HFF-Myc (cell line): ENCODE data around the gene FGF11.

ENCODE experiments used
- DNase-seq: peaks from one replicate; pipeline ENCODE4 v3.0.0-alpha.2; 2011; ENCODE audit warnings: low read depth; ENCODE audit errors: extremely low read depth
- H3K4me3 ChIP-seq: replicated peaks from 2 replicates; pipeline ENCODE4 v1.5.1; 2011; ENCODE audit warnings: low read depth, mild to moderate bottlenecking, control low read depth, low read length
- TF ChIP-seq, protein P1 (sequence below): IDR thresholded peaks from 2 replicates; pipeline ENCODE4 v1.5.1; 2012; ENCODE audit warnings: mild to moderate bottlenecking, low read depth, low read length, control low read depth; ENCODE audit errors: missing control alignments

The FGF11 gene

DNA sequence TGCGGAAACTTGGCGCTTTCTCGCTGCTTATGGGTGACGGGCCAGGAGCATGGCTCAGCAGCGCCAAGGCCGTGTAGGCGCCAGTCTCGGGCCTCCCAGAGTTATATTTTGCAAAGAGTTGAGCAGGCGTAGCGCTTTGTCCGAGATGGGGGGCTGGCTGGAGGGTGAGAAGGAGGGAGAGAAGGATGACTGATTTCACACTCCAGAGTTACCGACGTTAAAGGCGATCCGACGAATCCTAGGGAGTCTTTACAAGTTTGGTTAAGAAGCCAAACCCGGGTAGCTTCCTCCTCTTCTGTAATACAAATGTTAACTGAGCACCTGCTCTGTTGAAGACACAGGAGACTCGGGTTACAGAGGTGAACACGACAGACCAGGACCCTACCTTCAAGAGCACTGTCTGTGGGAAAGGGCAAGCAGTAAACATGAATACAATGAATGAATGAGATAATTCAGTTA, 45.6 kb downstream of the FGF11 start:
- H3K4me3 ChIP-seq: peak overlapping the region; percentile 71
- TF ChIP-seq, protein P1, sequence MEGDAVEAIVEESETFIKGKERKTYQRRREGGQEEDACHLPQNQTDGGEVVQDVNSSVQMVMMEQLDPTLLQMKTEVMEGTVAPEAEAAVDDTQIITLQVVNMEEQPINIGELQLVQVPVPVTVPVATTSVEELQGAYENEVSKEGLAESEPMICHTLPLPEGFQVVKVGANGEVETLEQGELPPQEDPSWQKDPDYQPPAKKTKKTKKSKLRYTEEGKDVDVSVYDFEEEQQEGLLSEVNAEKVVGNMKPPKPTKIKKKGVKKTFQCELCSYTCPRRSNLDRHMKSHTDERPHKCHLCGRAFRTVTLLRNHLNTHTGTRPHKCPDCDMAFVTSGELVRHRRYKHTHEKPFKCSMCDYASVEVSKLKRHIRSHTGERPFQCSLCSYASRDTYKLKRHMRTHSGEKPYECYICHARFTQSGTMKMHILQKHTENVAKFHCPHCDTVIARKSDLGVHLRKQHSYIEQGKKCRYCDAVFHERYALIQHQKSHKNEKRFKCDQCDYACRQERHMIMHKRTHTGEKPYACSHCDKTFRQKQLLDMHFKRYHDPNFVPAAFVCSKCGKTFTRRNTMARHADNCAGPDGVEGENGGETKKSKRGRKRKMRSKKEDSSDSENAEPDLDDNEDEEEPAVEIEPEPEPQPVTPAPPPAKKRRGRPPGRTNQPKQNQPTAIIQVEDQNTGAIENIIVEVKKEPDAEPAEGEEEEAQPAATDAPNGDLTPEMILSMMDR: no peak
- DNase-seq: no peak

DNA sequence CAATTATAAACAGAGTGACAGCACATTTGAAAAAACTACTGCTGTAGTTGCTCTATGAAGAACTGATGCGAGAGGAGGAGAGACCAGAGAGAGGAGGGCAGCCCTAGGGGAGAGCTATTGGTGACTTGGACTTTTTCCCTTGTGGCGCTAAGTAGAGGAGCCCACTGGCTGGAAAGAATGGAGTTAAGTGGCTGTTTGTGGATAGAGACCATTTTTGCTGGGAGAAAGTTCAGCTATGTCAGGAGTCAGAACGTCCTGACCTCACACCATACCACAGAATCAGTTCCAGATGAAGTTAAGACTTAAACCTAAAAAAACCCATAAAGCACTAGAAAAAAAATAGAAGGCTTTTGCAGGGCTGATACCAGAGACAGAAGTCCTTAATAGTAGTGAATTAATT, 46.9 kb downstream of the FGF11 start:
- TF ChIP-seq, protein P1: no peak
- DNase-seq: no peak
- peak overlapping the region; percentile 71 for H3K4me3 ChIP-seq

DNA sequence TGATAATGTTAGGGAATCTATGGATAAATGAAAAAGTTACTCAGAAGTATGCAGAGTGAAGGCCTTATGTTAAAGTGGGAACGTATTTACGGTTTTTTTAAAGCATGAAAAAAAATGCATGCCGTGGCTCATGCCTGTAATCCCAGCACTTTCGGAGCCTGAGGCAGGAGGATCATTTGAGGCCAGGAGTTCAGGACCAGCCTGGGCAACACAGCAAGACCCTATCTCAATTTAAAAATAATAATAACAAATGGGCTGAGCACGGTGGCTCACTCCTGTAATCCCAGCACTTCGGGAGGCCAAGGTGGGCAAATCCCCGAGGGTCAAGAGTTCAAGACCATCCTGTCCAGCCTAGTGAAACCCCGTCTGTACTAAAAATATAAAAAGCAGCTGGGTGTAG, 50.8 kb downstream of the FGF11 start:
- no peak overlapping the region for H3K4me3 ChIP-seq
- TF ChIP-seq, protein P1: no peak
- DNase-seq: no peak

DNA sequence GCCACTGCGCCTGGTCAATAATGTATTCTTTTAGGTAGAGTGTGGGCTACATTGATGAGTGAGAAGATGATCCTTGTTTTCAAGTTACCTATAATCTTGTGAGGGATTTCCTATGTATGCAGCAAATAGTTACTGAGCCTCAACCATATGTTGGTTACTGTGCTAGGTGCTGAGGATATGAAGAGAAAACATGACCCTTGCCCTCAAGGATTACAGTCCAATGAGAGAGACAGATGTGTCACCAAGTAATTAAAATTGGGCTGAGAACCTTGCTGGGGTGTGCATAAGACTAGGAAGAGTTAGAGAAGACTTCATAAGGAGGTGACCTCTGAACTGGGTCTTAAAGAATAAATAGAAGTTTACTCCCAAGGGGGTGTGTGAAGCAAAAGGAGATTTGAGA, 52.3 kb downstream of the FGF11 start:
- no peak for DNase-seq
- TF ChIP-seq, protein P1: no peak
- no peak overlapping the region for H3K4me3 ChIP-seq

DNA sequence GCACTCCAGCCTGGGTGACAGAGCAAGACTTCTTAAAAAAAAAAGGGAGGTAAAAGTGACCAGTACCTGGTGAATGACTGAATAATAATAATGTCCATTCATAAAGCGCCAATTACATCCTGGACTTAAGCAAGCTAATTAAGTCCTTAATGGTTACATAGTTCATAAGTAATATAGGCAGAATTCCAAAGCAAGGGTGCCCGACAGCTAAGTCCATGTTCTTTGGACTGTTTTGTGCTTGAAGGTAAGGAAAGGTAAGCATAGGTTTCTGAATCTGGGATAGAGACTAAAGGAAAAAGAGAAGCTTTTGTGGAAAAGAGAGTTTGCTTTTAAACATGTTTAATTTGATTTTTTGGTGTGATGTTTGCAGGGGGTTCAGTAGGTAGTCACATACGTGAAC, 54.6 kb downstream of the FGF11 start:
- no peak for DNase-seq
- TF ChIP-seq, protein P1: no peak
- H3K4me3 ChIP-seq: no peak overlapping the region
